IMR-90 (cell line): Measurements from ENCODE around the gene UBE2E2.

ENCODE experiments used
- BHLHE40 ChIP-seq: fragments of 150-350 bp; IDR thresholded peaks from 2 replicates; pipeline ENCODE4 v1.6.1; 2016; ENCODE audit warnings: mild to moderate bottlenecking, low read depth, low read length
- CTCF ChIP-seq: conservative IDR thresholded peaks from 2 replicates; pipeline ENCODE4 v1.5.1; 2012; ENCODE audit warnings: mild to moderate bottlenecking, low read depth, low read length, improper control_type of control experiment
- MAFK ChIP-seq: IDR thresholded peaks from 2 replicates; pipeline ENCODE4 v1.6.1; 2012; ENCODE audit warnings: low read depth, low read length, improper control_type of control experiment
- POLR2A ChIP-seq: IDR thresholded peaks from 2 replicates; pipeline ENCODE4 v1.6.1; 2012; ENCODE audit warnings: mild to moderate bottlenecking, low read depth, low read length
- RAD21 ChIP-seq: IDR thresholded peaks from 2 replicates; pipeline ENCODE4 v1.6.1; 2012; ENCODE audit warnings: low read length, improper control_type of control experiment

GRCh38 chr3:23422517-23422851 lies 219.4 kb downstream of the UBE2E2 start:
- TF ChIP-seq CTCF, result no peak
- no peak for TF ChIP-seq POLR2A
- no peak for TF ChIP-seq MAFK
- TF ChIP-seq BHLHE40, result no peak
- TF ChIP-seq RAD21, result no peak
